H1 (cell line): ENCODE results near the gene LRP1-AS. TPM values are rescaled to one million over a fixed set of nuclear protein-coding genes. Genes with fewer than 3 reads are reported as not detected.

ENCODE experiments used
- CTCF ChIA-PET: fragments of 300-600 bp; sonication (Branson Sonifier 250); formaldehyde crosslinking; loops from one replicate; lab custom pipeline; 2021; ENCODE audit not compliant: partially characterized antibody; lab: Charles Lee
- POLR2A ChIA-PET: fragments of 300-600 bp; sonication (Branson Sonifier 250); formaldehyde crosslinking; loops from one replicate; lab custom pipeline; 2021; ENCODE audit warnings: inconsistent platforms; ENCODE audit not compliant: partially characterized antibody; lab: Charles Lee
- DNase-seq, 2 experiments: peaks; one replicate each; pipeline versions ENCODE4 v3.0.0 to v3.0.0-alpha.2; 2010 to 2022; ENCODE audit warnings: low spot score in 2 of 2, low read depth in 1 of 2, mixed read lengths in 1 of 2
- FAIRE-seq: peaks from 2 replicates; lab custom pipeline; 2011; peaks lifted over from hg19 to GRCh38; lab: Jason Lieb, UNC
- H2AFZ ChIP-seq: 2 replicates; pipeline ENCODE4 v1.8.1; 2012; ENCODE audit warnings: low read length, inconsistent platforms
- H2AK5ac ChIP-seq: 2 replicates; pipeline ENCODE4 v1.6.1; 2013; ENCODE audit warnings: low read depth, low read length
- H2BK120ac ChIP-seq: replicated peaks from 2 replicates; pipeline ENCODE3; 2013; ENCODE audit warnings: low read depth, low read length, inconsistent platforms
- H2BK12ac ChIP-seq: 2 replicates; pipeline ENCODE4 v1.6.1; 2013; ENCODE audit warnings: low read depth, low read length
- H2BK15ac ChIP-seq: 2 replicates; pipeline ENCODE4 v1.6.1; 2013; ENCODE audit warnings: low read length
- H2BK20ac ChIP-seq: 2 replicates; pipeline ENCODE4 v1.6.1; 2013; ENCODE audit warnings: low read length
- H2BK5ac ChIP-seq: 2 replicates; pipeline ENCODE4 v1.6.1; 2013; ENCODE audit warnings: low read depth, low read length
- H3K14ac ChIP-seq: 2 replicates; pipeline ENCODE4 v1.6.1; 2013; ENCODE audit warnings: inconsistent platforms; ENCODE audit not compliant: insufficient read length
- H3K18ac ChIP-seq: 2 replicates; pipeline ENCODE4 v1.6.1; 2013; ENCODE audit warnings: low read length; ENCODE audit errors: extremely low read depth
- H3K23ac ChIP-seq: 2 replicates; pipeline ENCODE4 v1.6.1; 2013; ENCODE audit warnings: inconsistent platforms; ENCODE audit not compliant: insufficient read length
- H3K23me2 ChIP-seq: 2 replicates; pipeline ENCODE4 v1.6.1; 2013; ENCODE audit warnings: low read depth, low read length
- H3K27ac ChIP-seq: 2 replicates; pipeline ENCODE4 v1.6.1; 2011; ENCODE audit warnings: low read depth, low read length, inconsistent platforms
- H3K27me3 ChIP-seq, 4 experiments: replicated peaks in 1 of 4; 1 replicate in 1 of 4; 2 replicates in 3 of 4; pipeline versions ENCODE4 v1.6.1 to v1.8.1; 2011 to 2013; ENCODE audit warnings: low read length in 3 of 4, mild to moderate bottlenecking in 3 of 4, inconsistent platforms in 2 of 4, mixed read lengths in 2 of 4, moderate library complexity in 1 of 4; ENCODE audit not compliant: control insufficient read depth in 3 of 4, insufficient read depth in 3 of 4; ENCODE audit errors: extremely low read depth in 1 of 4
- H3K36me3 ChIP-seq, 4 experiments: 2 replicates each; pipeline versions ENCODE4 v1.6.1 to v1.8.1; 2011 to 2013; ENCODE audit warnings: mild to moderate bottlenecking in 4 of 4, low read length in 3 of 4, moderate library complexity in 2 of 4, control low read depth in 1 of 4, inconsistent platforms in 1 of 4; ENCODE audit not compliant: insufficient read depth in 4 of 4, control insufficient read depth in 2 of 4
- H3K4ac ChIP-seq: replicated peaks from 2 replicates; pipeline ENCODE3; 2013; ENCODE audit warnings: low read length, low read depth, mixed read lengths, inconsistent platforms; ENCODE audit not compliant: insufficient read length
- H3K4me1 ChIP-seq, 4 experiments: replicated peaks in 1 of 4; 1 replicate in 1 of 4; 2 replicates in 3 of 4; pipeline versions ENCODE4 v1.6.1 to v1.8.1; 2011 to 2013; ENCODE audit warnings: low read length in 3 of 4, inconsistent platforms in 2 of 4, mixed read lengths in 1 of 4; ENCODE audit not compliant: insufficient read depth in 4 of 4, control insufficient read depth in 3 of 4
- H3K4me2 ChIP-seq, 2 experiments: 2 replicates each; pipeline versions ENCODE4 v1.6.1 to v1.8.1; 2011 to 2013; ENCODE audit warnings: low read depth in 2 of 2, low read length in 2 of 2, control low read depth in 1 of 2, inconsistent platforms in 1 of 2, mild to moderate bottlenecking in 1 of 2; ENCODE audit not compliant: insufficient read depth in 1 of 2
- H3K4me3 ChIP-seq, 4 experiments: fragments of 200-600, 300-600 bp in 1 of 4; sonication (generic), shearing (Covaris generic), sonication (Bioruptor Twin) in 1 of 4; 2 replicates each; pipeline versions ENCODE4 v1.5.1 to v1.8.1; 2011 to 2016; ENCODE audit warnings: low read length in 4 of 4, low read depth in 3 of 4, control low read depth in 2 of 4, inconsistent platforms in 2 of 4, mild to moderate bottlenecking in 2 of 4, mixed read lengths in 1 of 4, moderate library complexity in 1 of 4; ENCODE audit not compliant: insufficient read depth in 2 of 4; ENCODE audit errors: extremely low read depth in 1 of 4
- H3K56ac ChIP-seq: replicated peaks from 2 replicates; pipeline ENCODE3; 2013; ENCODE audit warnings: low read depth, mild to moderate bottlenecking, mixed read lengths, low read length, inconsistent platforms; ENCODE audit not compliant: insufficient read length
- H3K79me1 ChIP-seq: 2 replicates; pipeline ENCODE4 v1.6.1; 2013; ENCODE audit warnings: low read depth, low read length, control low read depth
- H3K79me2 ChIP-seq, 2 experiments: 2 replicates each; pipeline versions ENCODE4 v1.6.1 to v1.8.1; 2012 to 2013; ENCODE audit warnings: low read length in 2 of 2, mild to moderate bottlenecking in 2 of 2, inconsistent platforms in 1 of 2; ENCODE audit not compliant: insufficient read depth in 2 of 2, control insufficient read depth in 1 of 2
- H3K9ac ChIP-seq, 4 experiments: replicated peaks in 1 of 4; 1 replicate in 1 of 4; 2 replicates in 3 of 4; pipeline versions ENCODE4 v1.6.1 to v1.8.1; 2011 to 2013; ENCODE audit warnings: low read depth in 3 of 4, low read length in 3 of 4, control low read depth in 2 of 4, mild to moderate bottlenecking in 2 of 4, moderate library complexity in 2 of 4, inconsistent platforms in 1 of 4; ENCODE audit errors: extremely low read depth in 1 of 4
- H3K9me3 ChIP-seq, 2 experiments: 2 replicates each; pipeline versions ENCODE4 v1.6.1 to v1.8.1; 2012 to 2013; ENCODE audit warnings: mild to moderate bottlenecking in 2 of 2, moderate library complexity in 2 of 2, control low read depth in 1 of 2, inconsistent platforms in 1 of 2, low read depth in 1 of 2, low read length in 1 of 2, mixed read lengths in 1 of 2; ENCODE audit not compliant: insufficient read depth in 2 of 2
- H4K20me1 ChIP-seq, 2 experiments: replicated peaks in 1 of 2; 2 replicates each; pipeline versions ENCODE3 to v1.8.1; 2011 to 2013; ENCODE audit warnings: inconsistent platforms in 2 of 2, low read length in 2 of 2, mild to moderate bottlenecking in 1 of 2; ENCODE audit not compliant: insufficient read depth in 2 of 2, control insufficient read depth in 1 of 2
- H4K5ac ChIP-seq: 2 replicates; pipeline ENCODE4 v1.6.1; 2013; ENCODE audit warnings: low read length, low read depth, mixed read lengths, inconsistent platforms; ENCODE audit not compliant: insufficient read length
- H4K8ac ChIP-seq: 2 replicates; pipeline ENCODE4 v1.8.0; 2013; ENCODE audit warnings: mild to moderate bottlenecking, moderate library complexity, low read length, inconsistent platforms; ENCODE audit not compliant: insufficient read depth; ENCODE audit errors: extremely low read depth
- H4K91ac ChIP-seq: replicated peaks from 2 replicates; pipeline ENCODE3; 2013; ENCODE audit warnings: low read length, mixed read lengths, inconsistent platforms; ENCODE audit not compliant: insufficient read length
- CBX5 ChIP-seq: fragments of 300-800, 300-1000 bp; sonication (generic); IDR thresholded peaks from 2 replicates; pipeline ENCODE4 v1.7.1; 2016; ENCODE audit warnings: antibody characterized with exemption, low read length, low read depth
- CHD2 ChIP-seq: IDR thresholded peaks from 2 replicates; pipeline ENCODE4 v1.6.1; 2012; ENCODE audit warnings: low read length, improper control_type of control experiment
- EP300 ChIP-seq, 2 experiments: IDR thresholded peaks; 1 replicate in 1 of 2; 2 replicates in 1 of 2; pipeline ENCODE4 v1.6.1; 2011 to 2012; ENCODE audit warnings: low read depth in 2 of 2, low read length in 2 of 2, mild to moderate bottlenecking in 2 of 2, borderline replicate concordance in 1 of 2, inconsistent platforms in 1 of 2, moderate library complexity in 1 of 2
- KDM4A ChIP-seq: IDR thresholded peaks from one replicate; pipeline ENCODE4 v1.7.1; 2012; ENCODE audit warnings: low read depth, mild to moderate bottlenecking, moderate library complexity, low read length, inconsistent platforms; ENCODE audit not compliant: severe bottlenecking
- RNF2 ChIP-seq: fragments of 200-900, 300-1000 bp; sonication (generic); IDR thresholded peaks from 2 replicates; pipeline ENCODE4 v1.7.1; 2016; ENCODE audit warnings: borderline replicate concordance, low read depth, mild to moderate bottlenecking, antibody characterized with exemption, low read length; ENCODE audit not compliant: poor library complexity, severe bottlenecking; ENCODE audit errors: missing control alignments
- SIRT6 ChIP-seq: IDR thresholded peaks from one replicate; pipeline ENCODE4 v1.7.1; 2012; ENCODE audit warnings: low read length, inconsistent platforms
- TBP ChIP-seq: IDR thresholded peaks from 2 replicates; pipeline ENCODE4 v1.6.1; 2011; ENCODE audit warnings: low read depth, low read length, improper control_type of control experiment
- USF2 ChIP-seq: IDR thresholded peaks from 2 replicates; pipeline ENCODE4 v1.6.1; 2011; ENCODE audit warnings: low read length, improper control_type of control experiment
- ZNF274 ChIP-seq: IDR thresholded peaks from 2 replicates; pipeline ENCODE4 v1.7.0; 2012; ENCODE audit warnings: low read length, borderline replicate concordance; ENCODE audit errors: extremely low read depth
- WGBS, 2 experiments: shearing (Covaris generic) in 1 of 2; methylation state at CpG; one replicate each; pipeline versions ENCODE4 v1.1.6 to v1.1.7; 2013 to 2015; ENCODE audit warnings: low lambda C conversion rate in 2 of 2, mixed read lengths in 2 of 2, inconsistent platforms in 1 of 2, low coverage in 1 of 2, missing lambda C conversion rate in 1 of 2; ENCODE audit not compliant: insufficient replicate concordance in 2 of 2, insufficient coverage in 1 of 2, insufficient read length in 1 of 2; ENCODE audit errors: extremely low coverage in 1 of 2, missing lambda C conversion rate in 1 of 2; 5-methylcytosine and 5-hydroxymethylcytosine counted together
- polyA plus RNA-seq, 7 experiments: library from polyadenylated mRNA; depleted of rRNA in 3 of 7; stranded (reverse) in 5 of 7; unstranded in 2 of 7; fragments of >200 nt in 5 of 7; fragments of 200-250 nt in 2 of 7; gene quantifications; 1 replicate in 5 of 7; 2 replicates in 1 of 7; 4 replicates in 1 of 7; pipeline versions ENCODE4 v1.2.1 to v1.2.3, GENCODE V29; 2011 to 2013; ENCODE audit warnings: missing spikeins in 2 of 7, mixed read lengths in 2 of 7
- total RNA-seq: library from RNA; stranded (reverse); fragmentation: NEBNext Ultra II Directional; extraction: Animal tissue kit (Norgen Biotek cat#: 25700); gene quantifications from 2 replicates; pipeline ENCODE4 v1.2.1, GENCODE V29; 2021
- TF ChIP-seq, protein P1 (sequence below): IDR thresholded peaks from 2 replicates; pipeline ENCODE4 v1.6.1; 2011; ENCODE audit warnings: low read depth, mild to moderate bottlenecking, low read length; ENCODE audit not compliant: insufficient read depth

Gene LRP1-AS
- total and polyA plus RNA-seq, 2 of the 8 experiments (the other 6 are each of a cell fraction or from before 2014, with no cell fraction given) = not detected

DNA sequence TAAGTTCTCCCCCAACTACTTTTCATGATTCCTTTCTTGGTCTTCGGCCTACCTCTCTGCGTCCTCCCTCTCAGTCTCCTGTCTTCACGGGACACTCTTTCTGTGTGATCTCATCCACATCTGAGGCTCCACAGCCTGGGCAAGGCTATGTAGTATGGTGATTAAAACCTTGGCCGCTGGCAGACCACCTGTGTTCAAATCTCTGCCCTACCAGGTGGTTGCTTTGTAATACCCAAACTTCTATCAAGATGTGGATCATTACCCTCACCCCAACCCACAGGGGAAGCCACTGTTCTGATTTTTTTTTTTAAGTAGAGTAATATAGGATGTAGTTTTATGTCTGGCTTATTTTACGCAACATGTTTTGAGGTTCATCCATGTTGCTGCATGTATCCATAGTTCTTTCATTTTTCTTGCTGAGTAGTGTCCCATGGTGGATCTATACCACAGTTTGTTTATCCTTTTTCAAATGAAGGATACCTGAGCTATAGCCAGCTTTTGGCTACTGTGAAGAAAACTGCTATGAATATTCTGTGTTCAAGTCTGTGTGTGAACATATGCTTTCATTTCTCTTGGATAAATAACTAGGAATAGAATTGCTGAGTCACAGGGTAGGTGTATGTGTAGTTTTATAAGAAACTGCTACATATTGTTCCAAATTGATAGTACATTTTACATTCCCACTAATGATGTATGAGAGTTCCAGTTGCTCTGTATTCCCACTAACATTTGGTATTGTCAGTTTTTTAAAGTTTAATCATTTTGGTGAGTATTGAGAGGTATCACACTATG, 27.9 kb downstream of the LRP1-AS start:
- Histone ChIP-seq H4K8ac (no peak overlapping the region), H3K4me3 (no peak overlapping the region), H4K20me1 (no peaks in the 10 kb centered on the region), H3K79me2 (no peaks in the 10 kb centered on the region), H2BK12ac (no peak overlapping the region), H3K4me1 (no peaks in the 10 kb centered on the region), H4K5ac (no peak overlapping the region), H3K14ac (no peak overlapping the region), H2BK120ac (no peak overlapping the region), H2AK5ac (no peak overlapping the region), H3K79me1 (no peaks in the 10 kb centered on the region), H3K56ac (no peak overlapping the region), H3K23me2 (no peaks in the 10 kb centered on the region), H3K9me3 (no peaks in the 10 kb centered on the region), H3K4ac (no peak overlapping the region), H2AFZ (no peak overlapping the region), H3K27me3 (peaks cover 0 to 2% (median under 1%) of the 10 kb centered on the region in 4 experiments; a peak in 1 of 7 replicates), H3K9ac (no peak overlapping the region), H4K91ac (no peak overlapping the region), H3K18ac (no peak overlapping the region), H2BK5ac (no peak overlapping the region), H3K36me3 (no peaks in the 10 kb centered on the region), H2BK20ac (no peak overlapping the region; the same call in 1 of the 2 replicates), H3K27ac (no peak overlapping the region), H2BK15ac (no peak overlapping the region), H3K4me2 (no peak overlapping the region), H3K23ac (no peak overlapping the region)
- CTCF ChIA-PET = interaction anchor here (1.0 to 19.8 kb wide), 8 partner anchors 9 to 106 kb away, joined by 3 to 305 read pairs (median 8); partner anchors contain the start of gene STAT6
- POLR2A ChIA-PET = interaction anchor here (1.3 kb wide), 1 partner anchor 13 kb away, joined by 3 read pairs; no protein-coding TSS in a partner anchor
- WGBS, 2 experiments = 90% methylated on average over 5 of the region's 5 CpGs; no CpG with 5 or more reads in 1 of the 2 experiments
- FAIRE-seq = no peak
- no peak for DNase-seq
- TF ChIP-seq, protein P1, sequence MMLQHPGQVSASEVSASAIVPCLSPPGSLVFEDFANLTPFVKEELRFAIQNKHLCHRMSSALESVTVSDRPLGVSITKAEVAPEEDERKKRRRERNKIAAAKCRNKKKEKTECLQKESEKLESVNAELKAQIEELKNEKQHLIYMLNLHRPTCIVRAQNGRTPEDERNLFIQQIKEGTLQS = no peak
- TF ChIP-seq KDM4A (no peak), CBX5 (no peak), CHD2 (no peak), RNF2 (no peak), EP300 (IDR thresholded peaks at IDR 0.05; ENCODE audit: borderline replicate concordance in 1 of 2, low read depth in 2 of 2, low read length in 2 of 2) (no peak), SIRT6 (no peak), TBP (no peak), USF2 (no peak), ZNF274 (no peak)
